NCI-H524 (cell line): ENCODE measurements around the gene CABLES1.
"Not testable (repeated sequence)": the region's sequence is repeated elsewhere in the genome, so short reads cannot be mapped to it uniquely, and the experiment has no call there.

ENCODE experiments used
- DNase-seq, 2 experiments: peaks; one replicate each; lab custom pipeline; 2025; lab: John Stamatoyannopoulos, UW

The CABLES1 gene

GRCh38 chr18:23141104-23141999 is 6.1 kb downstream of the CABLES1 start:
- no peak for DNase-seq

GRCh38 chr18:23142251-23142929 is 7.1 kb downstream of the CABLES1 start:
- no peak for DNase-seq

- DNase-seq, result no peak
These were observed 7.9 kb downstream of the CABLES1 start for GRCh38 chr18:23143016-23143814.

GRCh38 chr18:23143815-23144261 is 8.6 kb downstream of the CABLES1 start:
- no peak for DNase-seq

- DNase-seq, result no peak
These were observed 9.4 kb downstream of the CABLES1 start for GRCh38 chr18:23144640-23145039.

GRCh38 chr18:23145621-23146020 is 10.3 kb downstream of the CABLES1 start:
- no peak for DNase-seq

- DNase-seq, result no peak
These were observed 11.7 kb downstream of the CABLES1 start for GRCh38 chr18:23146861-23147469.

GRCh38 chr18:23148382-23148781 is 13.1 kb downstream of the CABLES1 start:
- no peak for DNase-seq

GRCh38 chr18:23149570-23149969 is 14.3 kb downstream of the CABLES1 start:
- no peak for DNase-seq

- peak; percentile 12 to 71 for DNase-seq
These were observed 16.3 kb downstream of the CABLES1 start for GRCh38 chr18:23151414-23152099.

GRCh38 chr18:23154030-23154429 is 18.7 kb downstream of the CABLES1 start:
- DNase-seq, result no peak

- DNase-seq, result no peak
These were observed 19.7 kb downstream of the CABLES1 start for GRCh38 chr18:23154823-23155500.

- DNase-seq, result no peak
These were observed 20.3 kb downstream of the CABLES1 start for GRCh38 chr18:23155537-23155936.

- DNase-seq, result no peak
These were observed 20.8 kb downstream of the CABLES1 start for GRCh38 chr18:23156134-23156533.

GRCh38 chr18:23158058-23158457 is 22.8 kb downstream of the CABLES1 start:
- DNase-seq, result no peak

- DNase-seq, result not testable (repeated sequence)
These were observed 23.6 kb downstream of the CABLES1 start for GRCh38 chr18:23158884-23159283.

GRCh38 chr18:23159344-23159743 is 24.1 kb downstream of the CABLES1 start:
- no peak for DNase-seq

GRCh38 chr18:23162473-23162872 is 27.2 kb downstream of the CABLES1 start:
- no peak for DNase-seq

- DNase-seq, result no peak
These were observed 28.7 kb downstream of the CABLES1 start for GRCh38 chr18:23163786-23164533.
